DND-41 (cell line): ENCODE results near the gene GRIA1.

Source experiments
- CTCF ChIP-seq: IDR thresholded peaks from 2 replicates; pipeline ENCODE4 v1.5.1; 2012; ENCODE audit warnings: borderline replicate concordance, low read length, moderate library complexity, mild to moderate bottlenecking; ENCODE audit not compliant: poor library complexity, severe bottlenecking; ENCODE audit errors: extremely low read depth
- EZH2 ChIP-seq: IDR thresholded peaks from 3 replicates; pipeline ENCODE4 v1.6.1; 2012; ENCODE audit warnings: borderline replicate concordance, low read depth, mild to moderate bottlenecking, moderate library complexity, low read length, inconsistent platforms; ENCODE audit not compliant: severe bottlenecking

- TF ChIP-seq CTCF (no peak), EZH2 (no peak)
Measured at GRCh38 chr5:153676406-153676805, 185.9 kb downstream of the GRIA1 start.
